ENCODE data around the gene GRK7. TPM values are rescaled to one million over a fixed set of nuclear protein-coding genes. Genes with fewer than 3 reads are reported as not detected.

GRK7 gene
- total RNA-seq, 1 experiment from 2014 or later: not detected

DNA sequence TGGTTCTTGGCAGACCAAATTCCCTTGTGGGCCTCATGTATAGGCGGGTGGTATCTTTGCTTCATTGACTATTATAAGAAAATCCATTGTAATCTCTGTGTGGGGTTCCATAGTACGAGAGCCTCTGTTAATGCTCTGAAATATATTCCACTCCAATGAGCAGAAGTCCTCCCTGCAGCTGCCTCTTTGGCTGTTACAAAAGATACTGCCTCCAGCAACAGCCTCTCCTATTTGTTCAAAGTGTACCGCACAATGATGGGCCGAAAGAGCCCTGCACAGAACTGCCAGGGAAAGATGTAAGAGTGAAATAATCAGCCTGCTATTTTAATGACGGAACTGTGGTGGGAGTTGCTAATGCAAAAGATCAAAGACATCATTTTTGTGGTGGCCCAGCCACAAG lies 48.9 kb downstream of the GRK7 start:
- no peaks in the 10 kb centered on the region for H3K36me3 ChIP-seq (replicated peaks; ENCODE audit: control insufficient read depth, insufficient read depth, low read length)
- DNase-seq: no peak
- H3K4me3 ChIP-seq (ENCODE audit: insufficient read depth, low read depth, low read length): no peak overlapping the region
- H3K27me3 ChIP-seq (ENCODE audit: control insufficient read depth, insufficient read depth, low read length): no peaks in the 10 kb centered on the region

- no peaks in the 10 kb centered on the region for H3K36me3 ChIP-seq (replicated peaks; ENCODE audit: control insufficient read depth, insufficient read depth, low read length)
- H3K27me3 ChIP-seq (ENCODE audit: control insufficient read depth, insufficient read depth, low read length): no peaks in the 10 kb centered on the region
- DNase-seq: no peak
- no peak overlapping the region for H3K4me3 ChIP-seq (ENCODE audit: insufficient read depth, low read depth, low read length)
These were observed 49.4 kb downstream of the GRK7 start for GRCh38 chr3:141812586-141812985.

Other genes with a start within 250 kb of the GRK7 start
- 64.0 and 72.9 TPM in 2 replicates for gene RNF7, start 25.1 kb upstream of the GRK7 start, total RNA-seq (2014; rRNA removed; shearing (Covaris generic))
- gene ATP1B3, start 113.2 kb downstream of the GRK7 start, total RNA-seq (2014; rRNA removed; shearing (Covaris generic)): 78.6 and 100 TPM in 2 replicates

All from H7 (cell line).